GM21367 (cell line): ENCODE data around the gene WDR82.

Experiments
- ATAC-seq: cut with Tn5 transposase; IDR thresholded peaks from one replicate; pipeline ENCODE4 v1.9.1; 2021; ENCODE audit not compliant: unreplicated experiment

The WDR82 gene

GRCh38 chr3:52308308-52308707 lies 29.9 kb upstream of the WDR82 start:
- ATAC-seq: no peak

DNA sequence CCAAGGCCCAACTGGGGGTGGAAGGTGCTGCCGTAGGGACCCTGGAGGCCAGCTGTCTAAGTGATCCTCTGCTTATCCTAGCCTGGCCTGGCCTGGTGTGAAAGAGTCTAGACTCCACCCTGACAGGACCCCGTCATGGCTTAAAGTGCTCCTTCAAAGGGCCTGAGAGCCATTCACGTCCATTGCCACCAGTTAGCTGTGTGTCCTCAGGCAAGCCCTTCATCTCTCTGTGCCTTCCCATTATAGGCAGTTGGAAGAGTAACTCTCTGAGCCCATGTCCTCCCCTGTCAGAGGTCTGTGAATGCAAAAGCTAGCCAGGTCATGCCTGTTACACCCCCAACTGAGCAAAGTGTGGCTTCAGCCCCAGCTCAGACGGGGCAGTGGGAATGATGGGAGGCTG lies 28.5 kb upstream of the WDR82 start:
- no peak for ATAC-seq

- no peak for ATAC-seq
These were observed 27.5 kb upstream of the WDR82 start for GRCh38 chr3:52305926-52306325.

GRCh38 chr3:52303811-52304210 lies 25.4 kb upstream of the WDR82 start:
- ATAC-seq: no peak

DNA sequence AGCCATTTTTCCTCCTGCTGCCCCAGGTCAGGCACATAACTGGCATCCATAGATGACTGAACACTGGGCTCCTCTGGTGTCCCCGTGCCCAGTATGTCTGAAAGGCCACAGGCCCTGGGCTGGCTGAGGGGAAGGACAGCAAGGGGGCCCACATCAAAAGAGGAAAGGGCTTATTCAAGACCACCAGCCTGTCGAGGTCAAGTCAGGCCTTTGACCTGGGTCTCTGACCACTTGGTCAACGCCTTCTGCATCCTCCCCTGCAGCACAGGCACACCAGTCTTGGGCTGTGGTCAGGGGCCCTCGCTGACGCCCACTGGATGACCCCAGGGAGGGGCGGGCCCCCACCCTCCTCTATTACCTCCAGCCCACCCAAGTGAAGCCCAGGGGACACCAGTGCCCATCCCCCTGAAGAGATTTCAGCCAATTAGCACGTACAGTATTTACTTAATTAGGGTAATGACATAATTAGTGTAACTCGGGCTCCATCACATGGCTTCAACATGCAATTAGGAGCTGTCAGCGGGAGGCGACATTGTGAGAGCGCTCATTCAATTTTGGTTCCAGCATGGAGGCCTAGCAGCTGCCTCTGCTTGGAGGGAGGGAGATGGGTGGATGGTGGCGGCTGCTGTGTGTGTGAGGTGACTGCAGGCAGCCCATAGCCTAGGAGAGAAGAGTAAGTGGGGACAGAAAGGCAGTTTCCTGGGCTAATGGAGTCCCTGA lies 24.1 kb upstream of the WDR82 start:
- ATAC-seq: no peak

DNA sequence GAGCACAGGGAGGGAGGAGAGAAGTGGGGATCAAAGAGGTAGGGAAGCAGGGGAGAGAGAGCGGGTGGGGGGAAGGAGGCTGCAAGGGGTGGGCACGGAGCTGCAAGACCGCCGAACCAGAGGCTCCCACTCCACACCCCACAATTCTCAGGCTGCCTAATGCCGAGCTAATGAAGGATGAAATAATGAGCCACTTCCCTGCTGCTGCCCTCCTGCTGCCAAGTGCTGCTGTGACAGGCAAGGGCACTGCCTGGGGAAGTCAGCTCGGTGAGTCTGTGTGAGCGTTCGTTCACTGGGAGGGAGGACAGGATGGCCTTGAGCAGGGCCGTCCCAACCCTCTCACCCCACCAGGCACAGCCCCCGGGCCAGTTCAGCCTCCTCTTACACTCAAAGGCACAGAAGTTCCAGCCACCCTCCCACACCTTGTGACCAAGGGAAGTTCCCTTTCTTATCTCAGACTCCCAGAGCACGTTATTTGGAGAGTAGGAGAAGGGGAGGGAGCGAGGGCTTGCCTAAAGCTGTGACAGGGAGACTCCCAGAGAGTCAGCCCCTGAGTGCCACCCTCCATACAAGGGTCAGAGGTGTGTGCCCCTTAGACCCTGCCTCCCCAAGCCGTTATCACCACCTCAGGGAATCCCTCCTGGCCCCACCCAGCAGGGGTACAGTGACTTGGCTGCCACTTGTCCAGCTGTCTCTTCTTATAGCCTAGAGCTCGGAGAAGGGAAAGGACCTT lies 21.6 kb upstream of the WDR82 start:
- ATAC-seq: no peak

DNA sequence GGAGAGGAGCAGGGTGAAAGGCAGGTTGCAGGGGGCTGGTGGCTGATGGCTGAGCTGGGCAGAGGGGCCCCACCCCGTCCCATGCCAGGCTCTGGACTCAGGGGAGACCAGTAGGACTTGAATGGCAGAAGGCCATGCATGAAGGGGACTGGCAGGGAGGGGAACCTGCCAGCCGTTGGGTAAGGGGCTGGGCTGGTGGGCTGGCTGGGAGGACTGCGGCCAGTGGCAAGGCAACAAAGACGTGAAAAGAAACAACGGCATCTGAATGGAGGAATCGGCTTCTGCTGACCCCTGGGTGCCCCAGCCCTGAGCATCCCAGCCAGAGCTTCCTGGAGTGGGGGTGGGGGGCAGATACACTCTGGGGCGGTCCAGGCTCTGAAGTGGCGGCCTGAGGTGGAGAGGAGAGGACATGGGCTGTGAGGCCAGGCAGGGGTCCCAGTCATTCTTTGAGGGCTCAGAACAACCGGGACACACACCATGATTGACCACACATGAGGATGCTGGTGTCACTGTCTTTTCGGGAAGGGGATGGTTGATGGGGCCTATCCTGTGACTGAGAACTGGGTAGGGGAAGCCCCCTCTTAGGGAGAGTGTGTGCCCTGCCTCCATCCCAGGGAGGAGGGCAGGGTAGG lies 20.9 kb upstream of the WDR82 start:
- no peak for ATAC-seq

DNA sequence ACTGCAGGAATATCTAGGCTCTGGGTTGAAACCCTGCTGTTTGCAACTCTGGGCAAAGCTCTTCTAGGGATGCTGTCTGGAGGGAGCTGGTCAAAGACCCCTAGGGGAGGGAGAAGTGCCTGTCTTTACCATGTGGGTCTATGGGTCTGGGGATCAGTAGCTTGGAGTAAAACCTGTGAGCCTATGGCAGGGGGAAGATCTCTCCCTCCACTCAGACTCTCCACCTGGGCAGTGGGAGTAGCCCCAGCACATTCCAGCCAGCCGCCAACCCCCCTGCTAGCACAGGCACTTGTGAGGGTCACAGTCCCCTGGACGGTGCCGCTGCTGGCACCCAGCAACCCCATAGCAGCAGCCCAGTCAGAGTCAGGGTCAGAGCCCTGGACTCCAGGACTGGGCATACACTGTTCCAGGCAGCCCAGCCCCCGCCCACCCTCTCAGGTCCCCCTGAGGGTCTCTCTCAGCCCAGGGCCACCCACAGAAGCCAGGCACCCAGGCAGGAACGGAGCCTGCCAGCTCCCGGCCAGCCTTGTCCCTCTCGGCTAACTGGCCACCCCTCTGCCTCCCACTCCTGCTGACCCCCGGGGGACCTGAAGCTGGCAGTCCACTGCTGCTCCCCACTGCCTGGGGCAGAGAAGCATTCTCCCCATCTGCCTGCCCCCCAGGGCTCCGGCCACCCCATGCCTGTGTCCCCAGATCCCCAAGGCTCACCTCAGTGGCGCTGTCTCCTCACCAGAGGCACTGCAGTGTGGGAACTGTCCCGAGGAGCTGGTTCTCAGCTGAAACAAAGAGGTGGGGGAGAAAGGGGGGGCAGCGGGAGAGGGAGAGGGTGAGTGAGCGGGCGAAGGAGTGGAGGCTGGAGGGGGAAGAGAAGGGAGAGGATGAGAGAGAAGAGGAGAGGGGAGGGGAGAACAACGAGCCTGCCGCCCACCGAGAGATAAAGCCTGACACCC lies 20.0 kb upstream of the WDR82 start:
- ATAC-seq: no peak

DNA sequence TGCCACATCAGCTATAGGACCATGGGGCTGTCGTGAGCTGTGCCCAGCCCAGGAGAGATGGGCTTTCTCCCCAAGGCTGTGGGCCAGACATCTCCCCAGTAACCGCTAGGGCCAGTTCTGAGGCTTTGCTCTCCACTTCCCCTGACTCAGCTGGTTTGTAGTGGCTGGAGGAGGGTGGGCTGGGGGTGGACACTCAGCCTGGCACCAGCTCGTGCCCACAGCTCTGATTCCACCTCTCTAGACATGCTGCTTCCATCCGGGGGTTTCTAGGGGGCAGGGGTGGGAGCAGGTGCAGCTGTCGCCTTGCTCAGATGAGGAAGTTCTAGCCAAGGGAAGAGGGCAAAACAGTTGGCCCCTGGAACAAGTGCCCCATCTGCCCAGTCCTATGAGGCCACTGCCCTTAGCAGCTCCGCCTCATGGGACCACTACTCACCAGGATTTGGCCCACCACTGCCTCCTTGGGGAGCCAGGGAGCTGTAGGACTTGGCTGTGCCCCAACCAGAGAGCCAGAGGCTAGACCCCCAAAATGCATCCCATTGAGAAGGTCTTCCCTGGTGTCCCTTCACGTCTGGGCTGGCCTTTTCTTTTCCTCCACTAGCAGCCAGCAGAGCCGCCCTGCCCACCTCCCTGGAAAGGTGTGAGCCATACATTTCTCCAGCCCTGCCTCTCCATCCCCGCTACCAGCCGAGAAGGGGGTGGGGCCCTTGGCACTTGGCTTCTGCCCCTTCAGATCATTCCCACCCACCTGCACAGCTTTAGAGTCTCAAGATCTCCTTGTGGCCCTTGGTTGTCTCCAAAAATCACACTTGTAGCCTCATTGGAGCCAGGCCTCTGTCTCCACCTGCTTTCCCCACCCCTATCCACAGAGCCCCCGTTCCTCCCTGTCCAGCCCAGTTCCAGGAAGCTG lies 19.0 kb upstream of the WDR82 start:
- ATAC-seq: no peak

- no peak for ATAC-seq
These were observed 17.3 kb upstream of the WDR82 start for GRCh38 chr3:52295671-52296208.

- ATAC-seq: no peak
These were observed 16.1 kb upstream of the WDR82 start for GRCh38 chr3:52294320-52295150.

DNA sequence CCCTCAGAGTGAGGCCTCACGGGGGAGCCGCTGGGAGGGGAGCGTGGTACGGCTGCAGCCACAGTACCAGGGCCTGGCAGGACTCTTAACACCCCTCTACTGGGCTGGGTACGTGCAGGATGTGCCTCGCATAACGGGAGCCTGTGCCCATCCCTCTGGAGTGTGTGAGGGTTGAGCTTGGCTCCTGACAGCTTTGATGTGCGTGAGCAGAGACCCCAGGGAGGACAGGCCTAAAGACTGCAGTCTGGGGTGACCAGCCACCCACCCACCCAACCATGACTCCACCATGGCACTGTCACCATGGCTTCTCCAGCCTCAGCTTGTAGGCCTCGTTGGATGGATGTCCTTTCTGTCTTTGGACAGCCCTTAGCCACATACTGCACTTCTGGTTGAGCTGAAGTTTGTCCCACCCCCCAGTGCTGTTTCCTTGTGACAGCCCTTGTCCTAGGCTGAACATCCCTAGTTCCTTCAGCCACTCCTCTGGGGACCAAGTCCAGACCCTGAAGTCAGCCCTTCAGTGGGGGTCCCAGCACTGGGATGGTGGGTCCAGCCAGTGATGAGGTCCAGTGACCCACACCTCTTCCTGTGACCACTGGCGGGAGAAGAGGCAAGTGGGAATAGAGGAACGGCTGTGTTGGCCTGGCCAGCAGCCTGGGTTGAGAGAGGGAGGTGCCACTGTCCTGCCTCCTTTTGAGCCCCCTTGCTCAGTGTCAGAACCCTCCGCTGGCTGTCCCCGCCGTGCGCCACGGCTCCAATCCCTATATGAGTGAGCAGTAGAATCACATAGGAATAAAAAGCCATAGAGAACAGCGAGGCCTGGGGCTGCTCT lies 15.3 kb upstream of the WDR82 start:
- no peak for ATAC-seq

- no peak for ATAC-seq
These were observed 14.0 kb upstream of the WDR82 start for GRCh38 chr3:52292247-52293065.

GRCh38 chr3:52291508-52292181 lies 13.2 kb upstream of the WDR82 start:
- ATAC-seq: no peak

- ATAC-seq: no peak
These were observed 12.4 kb upstream of the WDR82 start for GRCh38 chr3:52290596-52291507.
